Activated CD8-positive, alpha-beta memory T cell treated with anti-CD3 and anti-CD28 coated beads, Interleukin-2, amount 10 ng/mL, durations not matched to agents 7 days and 5 days (primary cell): Measurements from ENCODE around the gene SERPINF2. TPM values are rescaled to one million over a fixed set of nuclear protein-coding genes. Genes with fewer than 3 reads are reported as not detected.
"Not testable (repeated sequence)": the region's sequence is repeated elsewhere in the genome, so short reads cannot be mapped to it uniquely, and the experiment has no call there.

Source experiments
- ATAC-seq: fragments of 150-1000 bp; cut with Tn5 transposase; one replicate; pipeline ENCODE4 v1.10.0; 2021; ENCODE audit warnings: moderate library complexity
- CTCF ChIA-PET: fragments of 350-600 bp; sonication (Branson Sonifier 250); formaldehyde crosslinking; loops from one replicate; lab custom pipeline; 2021; ENCODE audit warnings: antibody characterized with exemption; lab: Charles Lee
- DNase-seq: peaks from one replicate; pipeline ENCODE4 v3.0.0-alpha.2; 2020
- H3K27ac Mint-ChIP-seq: one replicate; pipeline ENCODE4 v1.8.0; 2021; ENCODE audit warnings: mild to moderate bottlenecking, mixed read lengths
- H3K27me3 Mint-ChIP-seq: one replicate; pipeline ENCODE4 v1.8.0; 2021; ENCODE audit warnings: mixed read lengths
- H3K36me3 Mint-ChIP-seq: one replicate; pipeline ENCODE4 v1.8.0; 2021; ENCODE audit warnings: mild to moderate bottlenecking, mixed read lengths
- H3K4me1 Mint-ChIP-seq: one replicate; pipeline ENCODE4 v1.8.0; 2021; ENCODE audit warnings: mixed read lengths
- H3K4me3 Mint-ChIP-seq: one replicate; pipeline ENCODE4 v1.8.0; 2021; ENCODE audit warnings: mild to moderate bottlenecking, moderate library complexity, mixed read lengths
- H3K9me3 Mint-ChIP-seq: one replicate; pipeline ENCODE4 v1.8.0; 2022; ENCODE audit warnings: low read depth, mixed read lengths
- total RNA-seq, 2 experiments: library from RNA; stranded (reverse); gene quantifications; one replicate each; pipeline ENCODE4 v1.2.3, GENCODE V29; 2021

The SERPINF2 gene
- total RNA-seq, 2 experiments from 2014 or later: 0.18 to 0.19 TPM

DNA sequence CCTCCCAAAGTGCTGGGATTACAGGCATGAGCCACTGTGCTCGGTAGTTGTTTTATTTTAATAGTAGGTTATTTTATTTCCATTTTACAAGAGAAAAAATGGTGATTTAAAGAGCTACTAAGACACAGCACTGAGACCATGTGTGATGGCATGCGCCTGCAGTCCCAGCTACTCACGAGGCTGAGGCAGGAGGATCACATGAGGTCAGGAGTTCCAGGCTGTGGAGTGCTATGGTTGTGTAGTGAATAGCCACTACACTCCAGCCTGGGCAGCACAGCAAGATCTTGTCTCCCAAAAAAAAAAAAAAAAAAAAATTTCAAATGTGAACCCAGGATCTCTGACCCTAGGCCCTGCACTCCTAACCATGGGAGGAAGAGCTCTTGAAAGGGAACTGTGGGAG lies 22.9 kb downstream of the SERPINF2 start:
- no peak overlapping the region for H3K4me3 Mint-ChIP-seq
- peaks cover 35% of the 10 kb centered on the region for H3K4me1 Mint-ChIP-seq
- CTCF ChIA-PET: interaction anchor here (0.6 to 2.5 kb wide), 4 partner anchors 11 to 437 kb away, joined by 3 to 13 read pairs (median 4); no protein-coding TSS in a partner anchor
- ATAC-seq: no peak
- no peak overlapping the region for H3K27ac Mint-ChIP-seq
- DNase-seq: no peak
- H3K9me3 Mint-ChIP-seq: no peaks in the 10 kb centered on the region
- peaks cover 5% of the 10 kb centered on the region for H3K27me3 Mint-ChIP-seq
- H3K36me3 Mint-ChIP-seq: no peaks in the 10 kb centered on the region

DNA sequence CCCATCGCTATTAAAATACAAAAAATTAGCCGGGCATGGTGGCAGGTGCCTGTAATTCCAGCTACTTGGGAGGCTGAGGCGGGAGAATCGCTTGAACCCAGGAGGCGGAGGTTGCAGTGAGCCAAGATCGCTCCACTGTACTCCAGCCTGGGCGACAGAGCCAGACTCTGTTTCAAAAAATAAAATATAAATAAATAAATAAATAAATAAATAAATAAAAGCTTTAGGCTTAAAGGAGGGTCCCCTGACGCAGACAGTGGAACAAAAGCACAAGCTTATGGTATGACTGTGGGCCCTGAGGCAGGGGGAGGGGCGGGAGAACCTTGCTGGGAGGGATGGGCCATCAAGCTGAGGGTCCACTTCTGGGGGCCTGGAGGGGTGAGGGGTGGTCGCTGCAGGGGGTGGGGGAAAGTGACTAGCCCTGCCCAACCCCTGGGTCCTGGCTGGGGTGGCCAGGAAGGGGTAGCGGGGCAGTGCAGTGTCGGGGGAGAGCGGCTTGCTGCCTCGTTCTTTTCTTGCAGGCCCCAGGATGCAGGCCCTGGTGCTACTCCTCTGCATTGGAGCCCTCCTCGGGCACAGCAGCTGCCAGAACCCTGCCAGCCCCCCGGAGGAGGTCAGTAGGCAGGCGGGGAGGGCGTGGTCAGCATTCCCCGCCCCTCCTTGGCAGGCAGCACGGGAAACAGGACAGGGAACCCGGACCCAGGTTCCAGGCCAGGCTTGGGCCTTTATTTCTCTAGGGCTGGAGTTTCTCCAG lies 23.9 kb downstream of the SERPINF2 start:
- no peak for ATAC-seq
- peaks cover 35% of the 10 kb centered on the region for H3K4me1 Mint-ChIP-seq
- H3K27ac Mint-ChIP-seq: no peak overlapping the region
- no peaks in the 10 kb centered on the region for H3K9me3 Mint-ChIP-seq
- no peak for DNase-seq
- H3K27me3 Mint-ChIP-seq: peaks cover 5% of the 10 kb centered on the region
- CTCF ChIA-PET: interaction anchor here (0.6 to 2.5 kb wide), 3 partner anchors 45 to 436 kb away, joined by 3 to 13 read pairs (median 4); no protein-coding TSS in a partner anchor
- no peaks in the 10 kb centered on the region for H3K36me3 Mint-ChIP-seq
- H3K4me3 Mint-ChIP-seq: no peak overlapping the region

DNA sequence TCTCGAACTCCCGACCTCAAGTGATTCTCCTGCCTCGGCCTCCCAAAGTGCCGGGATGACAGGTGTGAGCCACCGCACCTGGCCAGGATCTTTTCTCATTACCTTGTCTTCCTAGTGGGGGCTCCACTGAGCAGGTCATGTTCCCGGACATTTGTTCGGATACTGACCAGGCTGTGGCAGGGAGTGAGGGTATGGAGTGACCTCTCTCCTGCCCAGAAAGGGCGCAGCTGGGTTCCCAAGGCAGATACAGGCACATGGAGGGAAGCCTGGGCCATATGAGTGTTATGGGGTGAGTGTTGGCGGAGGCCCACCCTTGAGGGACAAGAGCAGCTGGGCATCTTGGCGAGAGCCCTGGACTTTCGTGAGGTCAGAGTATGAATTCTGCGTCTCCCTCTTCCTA lies 24.7 kb downstream of the SERPINF2 start:
- Mint-ChIP-seq H3K27me3 (peaks cover 5% of the 10 kb centered on the region), H3K4me1 (peaks cover 29% of the 10 kb centered on the region), H3K27ac (no peak overlapping the region), H3K9me3 (no peaks in the 10 kb centered on the region), H3K36me3 (no peaks in the 10 kb centered on the region), H3K4me3 (no peak overlapping the region)
- ATAC-seq: no peak
- DNase-seq: no peak
- CTCF ChIA-PET: interaction anchor here (1.0 to 1.2 kb wide), 2 partner anchors 15 to 16 kb away, joined by 3 read pairs; no protein-coding TSS in a partner anchor

DNA sequence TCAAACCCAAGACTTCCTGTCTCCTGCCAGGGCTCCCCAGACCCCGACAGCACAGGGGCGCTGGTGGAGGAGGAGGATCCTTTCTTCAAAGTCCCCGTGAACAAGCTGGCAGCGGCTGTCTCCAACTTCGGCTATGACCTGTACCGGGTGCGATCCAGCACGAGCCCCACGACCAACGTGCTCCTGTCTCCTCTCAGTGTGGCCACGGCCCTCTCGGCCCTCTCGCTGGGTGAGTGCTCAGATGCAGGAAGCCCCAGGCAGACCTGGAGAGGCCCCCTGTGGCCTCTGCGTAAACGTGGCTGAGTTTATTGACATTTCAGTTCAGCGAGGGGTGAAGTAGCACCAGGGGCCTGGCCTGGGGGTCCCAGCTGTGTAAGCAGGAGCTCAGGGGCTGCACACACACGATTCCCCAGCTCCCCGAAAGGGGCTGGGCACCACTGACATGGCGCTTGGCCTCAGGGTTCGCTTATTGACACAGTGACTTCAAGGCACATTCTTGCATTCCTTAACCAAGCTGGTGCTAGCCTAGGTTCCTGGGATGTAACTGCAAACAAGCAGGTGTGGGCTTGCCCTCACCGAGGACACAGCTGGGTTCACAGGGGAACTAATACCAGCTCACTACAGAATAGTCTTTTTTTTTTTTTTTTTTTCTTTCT lies 27.3 kb downstream of the SERPINF2 start:
- DNase-seq (no peak), ATAC-seq (peak; percentile 52)
- Mint-ChIP-seq H3K4me3 (no peak overlapping the region), H3K36me3 (no peaks in the 10 kb centered on the region), H3K27ac (peak overlapping the region; percentile 49), H3K4me1 (peaks cover 10% of the 10 kb centered on the region), H3K27me3 (peaks cover 5% of the 10 kb centered on the region), H3K9me3 (no peaks in the 10 kb centered on the region)
- CTCF ChIA-PET: interaction anchor here (0.7 to 1.7 kb wide), 5 partner anchors 9 to 623 kb away, joined by 3 to 9 read pairs (median 3); no protein-coding TSS in a partner anchor

DNA sequence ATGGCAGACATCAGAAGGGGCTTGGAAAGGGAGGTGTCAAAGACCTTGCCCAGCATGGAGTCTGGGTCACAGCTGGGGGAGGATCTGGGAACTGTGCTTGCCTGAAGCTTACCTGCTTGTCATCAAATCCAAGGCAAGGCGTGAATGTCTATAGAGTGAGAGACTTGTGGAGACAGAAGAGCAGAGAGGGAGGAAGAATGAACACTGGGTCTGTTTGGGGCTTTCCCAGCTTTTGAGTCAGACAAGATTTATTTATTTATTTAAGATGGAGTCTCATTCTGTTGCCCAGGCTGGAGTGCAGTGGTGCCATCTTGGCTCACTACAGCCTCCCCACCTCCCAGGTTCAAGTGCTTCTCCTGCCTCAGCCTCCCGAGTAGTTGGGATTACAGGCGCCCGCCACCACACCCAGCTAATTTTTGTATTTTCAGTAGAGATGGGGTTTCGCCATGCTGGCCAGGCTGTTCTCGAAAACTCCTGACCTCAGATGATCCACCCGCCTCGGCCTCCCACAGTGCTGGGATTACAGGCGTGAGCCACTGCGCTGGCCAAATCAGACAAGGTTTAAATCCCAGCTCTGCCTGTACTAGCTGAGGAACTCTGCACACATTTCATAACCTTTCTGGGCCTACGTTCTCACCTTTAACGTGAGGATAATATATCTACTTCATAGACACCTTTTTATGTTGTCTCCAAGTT lies 30.5 kb downstream of the SERPINF2 start:
- ATAC-seq, H3K27ac Mint-ChIP-seq, H3K9me3 Mint-ChIP-seq, H3K36me3 Mint-ChIP-seq, DNase-seq, H3K27me3 Mint-ChIP-seq, H3K4me1 Mint-ChIP-seq, H3K4me3 Mint-ChIP-seq: not testable (repeated sequence)
- CTCF ChIA-PET: interaction anchor here (0.9 kb wide), 1 partner anchor 52 kb away, joined by 3 read pairs; no protein-coding TSS in a partner anchor

DNA sequence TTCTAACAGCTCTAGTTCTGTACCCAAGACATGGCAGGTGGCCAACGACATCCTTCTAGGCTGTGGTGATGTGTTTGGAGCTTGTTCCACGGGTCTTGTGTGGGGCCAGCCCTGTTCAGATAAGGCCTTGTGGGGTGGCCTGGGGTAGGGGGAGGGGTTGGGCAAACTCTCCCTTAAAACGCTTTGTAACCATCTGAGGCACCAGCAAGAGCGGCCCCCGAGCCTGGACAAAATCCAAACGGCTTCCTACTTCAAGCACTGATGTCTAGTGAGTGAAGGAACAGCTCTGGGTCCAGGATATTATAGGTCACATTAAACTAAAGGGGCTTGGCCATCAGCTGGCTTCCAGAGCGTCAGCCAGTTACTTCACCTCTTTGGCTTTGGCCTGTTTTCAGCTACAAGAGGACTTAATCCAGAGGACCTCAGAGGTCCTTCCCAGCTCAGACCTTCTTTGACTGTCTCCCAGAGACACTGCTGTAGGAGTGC lies 31.1 kb downstream of the SERPINF2 start:
- DNase-seq: no peak
- peaks cover 5% of the 10 kb centered on the region for H3K27me3 Mint-ChIP-seq
- no peak overlapping the region for H3K27ac Mint-ChIP-seq
- no peaks in the 10 kb centered on the region for H3K9me3 Mint-ChIP-seq
- no peak for ATAC-seq
- H3K4me1 Mint-ChIP-seq: peaks cover 8% of the 10 kb centered on the region
- H3K36me3 Mint-ChIP-seq: peaks cover 5% of the 10 kb centered on the region
- CTCF ChIA-PET: interaction anchor here (0.9 kb wide), 1 partner anchor 53 kb away, joined by 3 read pairs; no protein-coding TSS in a partner anchor
- no peak overlapping the region for H3K4me3 Mint-ChIP-seq

DNA sequence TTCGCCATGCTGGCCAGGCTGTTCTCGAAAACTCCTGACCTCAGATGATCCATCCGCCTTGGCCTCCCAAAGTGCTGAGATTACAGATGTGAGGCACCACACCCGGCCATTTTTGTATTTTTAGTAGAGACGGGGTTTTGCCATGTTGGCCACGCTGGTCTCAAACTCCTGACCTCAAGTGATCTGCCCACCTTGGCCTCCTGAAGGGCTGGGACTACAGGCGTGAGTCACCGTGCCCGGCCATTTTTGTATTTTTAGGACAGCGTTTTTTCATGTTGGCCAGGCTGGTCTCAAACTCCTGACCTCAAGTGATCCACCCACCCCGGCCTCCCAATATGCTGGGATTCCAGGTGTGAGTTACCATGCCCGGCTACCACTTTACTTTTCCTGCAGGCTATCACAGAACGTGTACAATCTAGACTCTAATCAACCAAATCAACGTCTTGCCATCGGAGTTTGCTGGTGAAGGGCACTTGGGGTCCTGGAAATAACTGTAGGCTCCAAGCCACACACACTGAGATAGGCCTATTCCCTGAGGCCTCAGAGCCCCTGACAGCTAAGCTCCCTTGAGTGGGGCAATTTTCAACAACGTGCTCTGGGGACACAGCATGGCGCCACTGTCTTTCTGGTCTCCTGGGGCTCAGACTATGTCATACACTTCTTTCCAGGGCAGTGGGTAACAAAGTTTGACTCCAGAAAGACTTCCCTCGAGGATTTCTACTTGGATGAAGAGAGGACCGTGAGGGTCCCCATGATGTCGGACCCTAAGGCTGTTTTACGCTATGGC lies 31.9 kb downstream of the SERPINF2 start:
- no peak overlapping the region for H3K4me3 Mint-ChIP-seq
- DNase-seq (no peak), ATAC-seq (no peak)
- peaks cover 5% of the 10 kb centered on the region for H3K4me1 Mint-ChIP-seq
- CTCF ChIA-PET: no interaction called here
- H3K9me3 Mint-ChIP-seq: no peaks in the 10 kb centered on the region
- H3K27ac Mint-ChIP-seq: no peak overlapping the region
- peaks cover 5% of the 10 kb centered on the region for H3K27me3 Mint-ChIP-seq
- H3K36me3 Mint-ChIP-seq: peaks cover 5% of the 10 kb centered on the region

DNA sequence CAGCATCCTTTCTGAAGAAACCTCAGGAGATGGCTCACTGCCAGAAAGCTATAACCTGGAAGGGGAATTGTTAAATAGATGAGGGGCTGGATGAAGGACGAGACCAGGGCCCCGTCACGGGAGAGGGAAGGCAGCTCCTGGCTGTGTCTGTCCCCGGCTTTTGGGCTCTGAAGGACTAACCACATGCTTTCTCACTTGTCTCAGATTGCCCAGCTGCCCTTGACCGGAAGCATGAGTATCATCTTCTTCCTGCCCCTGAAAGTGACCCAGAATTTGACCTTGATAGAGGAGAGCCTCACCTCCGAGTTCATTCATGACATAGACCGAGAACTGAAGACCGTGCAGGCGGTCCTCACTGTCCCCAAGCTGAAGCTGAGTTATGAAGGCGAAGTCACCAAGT lies 33.7 kb downstream of the SERPINF2 start:
- H3K4me1 Mint-ChIP-seq: no peaks in the 10 kb centered on the region
- ATAC-seq (no peak), DNase-seq (no peak)
- H3K27me3 Mint-ChIP-seq: no peaks in the 10 kb centered on the region
- H3K9me3 Mint-ChIP-seq: no peaks in the 10 kb centered on the region
- H3K4me3 Mint-ChIP-seq: no peak overlapping the region
- peak overlapping the region; percentile 66 for H3K27ac Mint-ChIP-seq
- CTCF ChIA-PET: no interaction called here
- peaks cover 10% of the 10 kb centered on the region for H3K36me3 Mint-ChIP-seq

DNA sequence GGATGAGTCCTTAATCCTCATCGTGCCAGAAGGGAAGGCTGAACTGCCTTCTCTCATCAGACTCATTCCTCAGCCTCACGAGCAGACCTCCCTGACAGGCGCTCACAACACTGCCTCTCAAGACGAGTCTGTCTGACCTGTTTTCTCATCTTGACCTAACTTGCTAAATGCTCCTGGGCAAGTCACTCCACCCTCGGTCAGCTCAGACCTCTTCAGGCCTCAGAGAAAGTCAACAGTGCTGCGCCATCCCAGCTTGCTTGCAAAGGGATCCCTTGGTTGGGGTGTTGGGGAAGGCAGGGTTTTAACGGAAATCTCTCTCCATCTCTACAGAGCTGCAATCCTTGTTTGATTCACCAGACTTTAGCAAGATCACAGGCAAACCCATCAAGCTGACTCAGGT lies 34.2 kb downstream of the SERPINF2 start:
- Mint-ChIP-seq H3K9me3 (no peaks in the 10 kb centered on the region), H3K4me3 (no peak overlapping the region), H3K27me3 (no peaks in the 10 kb centered on the region), H3K36me3 (peaks cover 15% of the 10 kb centered on the region), H3K27ac (peak overlapping the region; percentile 24), H3K4me1 (peaks cover 1% of the 10 kb centered on the region)
- CTCF ChIA-PET: interaction anchor here (0.6 kb wide), 1 partner anchor 108 kb away, joined by 3 read pairs; no protein-coding TSS in a partner anchor
- no peak for DNase-seq
- no peak for ATAC-seq

DNA sequence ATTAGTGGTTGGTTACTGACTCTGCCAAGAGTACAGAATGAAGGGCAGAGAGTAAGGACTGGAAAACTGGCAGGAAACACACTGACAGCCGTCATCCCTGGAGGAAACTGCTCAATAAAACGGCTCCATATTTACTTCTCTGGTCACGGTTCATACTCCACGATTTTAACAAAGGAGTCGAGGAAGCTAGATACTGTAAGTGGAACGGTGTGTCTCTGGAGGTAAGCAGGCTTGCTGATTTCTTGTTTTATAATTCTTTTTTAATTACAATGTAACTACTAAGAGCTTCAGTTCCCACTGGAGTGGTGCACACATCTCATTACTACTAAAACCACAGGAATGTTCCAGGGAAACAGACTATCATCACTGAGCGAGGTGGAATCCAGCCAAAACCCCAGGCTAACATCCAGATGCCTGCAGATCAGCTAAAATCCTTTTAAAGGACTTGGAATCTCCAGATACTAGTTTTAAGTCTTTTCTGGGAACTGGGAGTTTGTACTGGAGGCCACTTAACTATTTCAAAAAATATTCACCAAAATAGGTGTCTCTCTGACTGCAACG lies 37.0 kb downstream of the SERPINF2 start:
- H3K27ac Mint-ChIP-seq: no peak overlapping the region
- DNase-seq (no peak), ATAC-seq (no peak)
- H3K4me1 Mint-ChIP-seq: peaks cover 2% of the 10 kb centered on the region
- H3K4me3 Mint-ChIP-seq: no peak overlapping the region
- no peaks in the 10 kb centered on the region for H3K9me3 Mint-ChIP-seq
- peaks cover 30% of the 10 kb centered on the region for H3K36me3 Mint-ChIP-seq
- no peaks in the 10 kb centered on the region for H3K27me3 Mint-ChIP-seq
- CTCF ChIA-PET: no interaction called here

DNA sequence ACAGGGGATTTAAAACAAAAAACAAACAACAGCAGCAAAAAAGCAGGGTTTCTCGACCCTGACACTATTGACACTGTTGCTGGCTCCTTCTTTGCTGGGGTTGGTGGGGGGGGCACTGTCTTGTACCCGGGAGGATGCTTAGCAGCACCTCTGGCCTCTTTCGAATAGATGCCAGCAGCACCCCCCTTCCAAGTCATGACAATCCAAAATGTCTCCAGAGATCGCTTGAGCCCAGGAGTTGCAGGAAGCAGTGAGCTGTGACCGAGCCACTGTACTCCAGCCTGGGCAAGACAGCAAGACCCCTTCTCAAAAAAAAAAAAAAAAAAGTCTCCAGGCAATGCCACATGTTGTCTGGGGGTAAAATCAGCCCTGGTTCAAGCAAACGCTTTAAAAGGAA lies 39.5 kb downstream of the SERPINF2 start:
- no peak overlapping the region for H3K27ac Mint-ChIP-seq
- CTCF ChIA-PET: no interaction called here
- H3K4me1 Mint-ChIP-seq: peaks cover 2% of the 10 kb centered on the region
- ATAC-seq: no peak
- H3K4me3 Mint-ChIP-seq: no peak overlapping the region
- H3K9me3 Mint-ChIP-seq: no peaks in the 10 kb centered on the region
- peaks cover 34% of the 10 kb centered on the region for H3K36me3 Mint-ChIP-seq
- no peaks in the 10 kb centered on the region for H3K27me3 Mint-ChIP-seq
- DNase-seq: no peak

DNA sequence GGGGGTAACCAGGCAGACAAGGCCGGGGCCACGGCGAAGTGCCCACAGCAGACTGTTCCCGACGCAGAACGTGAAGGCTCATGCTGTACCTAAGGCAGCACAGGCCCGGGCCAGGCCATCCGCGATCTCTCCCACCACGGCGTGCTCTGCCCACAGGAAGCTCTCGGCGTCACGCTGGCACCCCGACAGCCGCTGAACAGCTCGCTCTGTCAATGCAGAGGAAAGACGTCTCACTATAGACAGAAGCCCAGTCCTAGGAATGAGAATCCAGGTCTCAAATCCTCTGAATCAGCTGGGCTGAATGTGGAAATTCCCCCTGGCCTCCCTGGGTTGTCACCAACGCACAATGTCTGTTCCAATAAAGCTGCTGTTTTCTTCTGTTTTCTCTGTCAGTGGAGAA lies 40.6 kb downstream of the SERPINF2 start:
- Mint-ChIP-seq H3K4me1 (peaks cover 2% of the 10 kb centered on the region), H3K27me3 (no peaks in the 10 kb centered on the region), H3K36me3 (peaks cover 34% of the 10 kb centered on the region), H3K27ac (no peak overlapping the region), H3K9me3 (no peaks in the 10 kb centered on the region), H3K4me3 (no peak overlapping the region)
- ATAC-seq: no peak
- DNase-seq: no peak
- CTCF ChIA-PET: interaction anchor here (0.8 to 2.2 kb wide), 5 partner anchors 16 to 67 kb away, joined by 3 to 10 read pairs (median 4); no protein-coding TSS in a partner anchor
